Effector memory CD4-positive, alpha-beta T cell (primary cell): ENCODE data around the gene PLS1.
A peak's percentile ranks its signal among the peaks of the same experiment; 100 is the strongest.
"Not testable (repeated sequence)": the region's sequence is repeated elsewhere in the genome, so short reads cannot be mapped to it uniquely, and the experiment has no call there.

Source experiments
- DNase-seq, 3 donors: peaks; one replicate each; pipeline ENCODE4 v3.0.0-alpha.2; 2020
- H3K27ac ChIP-seq: 2 replicates; pipeline ENCODE4 v1.7.0; 2013; ENCODE audit warnings: mild to moderate bottlenecking, low read length, moderate library complexity; ENCODE audit not compliant: insufficient read depth, poor library complexity, severe bottlenecking
- H3K27me3 ChIP-seq: replicated peaks from 2 replicates; pipeline ENCODE4 v1.7.0; 2013; ENCODE audit warnings: mild to moderate bottlenecking, low read length; ENCODE audit not compliant: insufficient read depth, control insufficient read depth, poor library complexity, severe bottlenecking
- H3K36me3 ChIP-seq: 2 replicates; pipeline ENCODE4 v1.7.0; 2013; ENCODE audit warnings: mild to moderate bottlenecking, low read length, moderate library complexity; ENCODE audit not compliant: control insufficient read depth, insufficient read depth
- H3K4me1 ChIP-seq: 2 replicates; pipeline ENCODE4 v1.7.0; 2013; ENCODE audit warnings: low read length, mild to moderate bottlenecking; ENCODE audit not compliant: control insufficient read depth, insufficient read depth, poor library complexity, severe bottlenecking
- H3K4me3 ChIP-seq: 2 replicates; pipeline ENCODE4 v1.7.0; 2013; ENCODE audit warnings: low read length, low read depth, mild to moderate bottlenecking; ENCODE audit not compliant: insufficient read depth, poor library complexity, severe bottlenecking
- H3K9me3 ChIP-seq: 2 replicates; pipeline ENCODE4 v1.7.0; 2013; ENCODE audit warnings: mild to moderate bottlenecking, low read length, moderate library complexity; ENCODE audit not compliant: control insufficient read depth

The PLS1 gene

DNA sequence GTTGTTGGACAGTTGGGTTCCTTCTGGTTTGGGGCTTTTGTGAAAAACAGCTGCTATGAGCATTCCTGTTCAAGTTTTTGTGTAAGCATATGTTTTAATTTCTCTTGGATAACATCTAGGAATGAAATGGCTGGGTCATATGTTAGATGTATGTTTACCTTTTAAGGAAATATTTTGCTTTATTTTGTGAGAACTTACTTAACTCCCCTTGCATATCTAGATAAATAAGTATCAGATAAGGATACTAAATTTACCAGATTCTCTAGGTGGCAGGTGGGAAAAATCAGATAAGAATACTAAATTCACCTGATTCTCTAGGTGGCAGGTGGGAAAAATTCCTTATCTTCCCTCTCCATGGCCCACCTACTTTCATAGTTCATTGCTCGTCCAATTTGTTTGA, 1.1 kb upstream of the PLS1 start:
- Histone ChIP-seq H3K27ac (no peak overlapping the region), H3K4me3 (peak overlapping the region; percentile 88), H3K4me1 (peaks cover 6% of the 10 kb centered on the region), H3K36me3 (no peaks in the 10 kb centered on the region), H3K27me3 (no peaks in the 10 kb centered on the region), H3K9me3 (no peaks in the 10 kb centered on the region)
- DNase-seq = no peak

DNA sequence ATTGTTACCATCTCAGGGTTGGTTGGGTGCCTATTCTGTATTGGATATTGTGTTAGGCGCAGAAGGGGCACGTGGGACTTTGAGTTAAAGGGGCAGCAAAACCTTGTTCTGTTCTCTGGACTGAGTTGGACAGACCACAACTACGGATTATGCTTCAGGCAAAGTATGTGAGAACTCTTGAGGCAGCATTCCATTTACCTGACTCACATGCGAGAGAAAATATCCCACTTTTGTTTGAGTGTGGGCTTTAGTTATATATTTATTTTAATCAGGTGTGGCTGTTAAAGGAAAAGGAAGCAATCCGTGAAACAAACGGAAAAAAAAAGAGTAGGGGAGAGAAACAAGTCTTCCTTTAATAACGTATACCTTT, 627 bp upstream of the PLS1 start:
- peaks cover 6% of the 10 kb centered on the region for H3K4me1 ChIP-seq

DNA sequence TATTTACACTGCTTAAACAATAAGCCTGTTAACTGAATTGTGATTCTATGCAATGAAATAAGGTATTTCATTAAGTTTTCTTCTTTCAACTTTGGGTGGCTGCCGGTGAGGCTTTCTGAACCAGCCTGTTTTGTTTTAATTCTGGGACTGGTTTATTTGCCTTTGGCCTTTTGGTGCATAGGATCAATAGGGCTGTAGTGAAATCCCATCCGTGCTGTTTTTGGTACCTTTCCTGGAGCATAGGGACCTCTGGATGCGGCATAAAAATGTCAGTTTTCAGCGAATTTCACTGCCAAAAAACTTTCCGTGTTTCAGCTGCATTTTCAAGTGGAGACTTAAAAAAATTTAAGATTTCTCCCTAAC, 514 bp downstream of the PLS1 start:
- peak overlapping the region; percentile 40 for H3K27ac ChIP-seq

More for the DNA sequence above, 627 bp upstream of the PLS1 start:
- Histone ChIP-seq H3K9me3 (no peaks in the 10 kb centered on the region), H3K27me3 (no peaks in the 10 kb centered on the region), H3K36me3 (no peaks in the 10 kb centered on the region), H3K27ac (peak overlapping the region; percentile 40), H3K4me3 (peak overlapping the region; percentile 88)
- DNase-seq = no peak

DNA sequence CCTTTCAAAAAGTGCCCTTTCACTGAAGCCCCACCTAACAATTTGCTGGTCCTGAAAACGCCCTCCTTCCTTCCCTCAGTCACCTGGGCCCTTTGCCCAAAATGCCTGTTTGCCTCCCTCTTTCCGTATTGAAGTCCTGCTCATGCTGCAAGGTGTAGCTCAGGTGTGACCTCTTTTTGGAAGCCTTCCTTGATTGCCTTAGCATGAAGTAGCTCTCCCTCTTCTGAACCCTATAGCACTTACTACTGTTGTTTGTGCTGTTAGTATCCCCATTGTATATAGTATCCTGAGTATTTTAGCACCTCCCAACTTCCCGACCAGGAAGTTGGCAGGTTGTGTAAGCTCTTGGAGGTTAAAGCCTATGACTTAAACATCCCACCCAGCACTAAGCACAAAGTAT, 1.7 kb downstream of the PLS1 start:
- H3K9me3 ChIP-seq = no peaks in the 10 kb centered on the region
- no peak overlapping the region for H3K27ac ChIP-seq
- H3K4me1 ChIP-seq = peaks cover 6% of the 10 kb centered on the region
- H3K4me3 ChIP-seq = no peak overlapping the region
- H3K27me3 ChIP-seq = no peaks in the 10 kb centered on the region
- H3K36me3 ChIP-seq = no peaks in the 10 kb centered on the region
- no peak for DNase-seq

More for the DNA sequence above, 514 bp downstream of the PLS1 start:
- peaks cover 6% of the 10 kb centered on the region for H3K4me1 ChIP-seq
- peak overlapping the region; percentile 88 for H3K4me3 ChIP-seq
- DNase-seq = no peak
- no peaks in the 10 kb centered on the region for H3K9me3 ChIP-seq
- H3K27me3 ChIP-seq = no peaks in the 10 kb centered on the region
- no peaks in the 10 kb centered on the region for H3K36me3 ChIP-seq

DNA sequence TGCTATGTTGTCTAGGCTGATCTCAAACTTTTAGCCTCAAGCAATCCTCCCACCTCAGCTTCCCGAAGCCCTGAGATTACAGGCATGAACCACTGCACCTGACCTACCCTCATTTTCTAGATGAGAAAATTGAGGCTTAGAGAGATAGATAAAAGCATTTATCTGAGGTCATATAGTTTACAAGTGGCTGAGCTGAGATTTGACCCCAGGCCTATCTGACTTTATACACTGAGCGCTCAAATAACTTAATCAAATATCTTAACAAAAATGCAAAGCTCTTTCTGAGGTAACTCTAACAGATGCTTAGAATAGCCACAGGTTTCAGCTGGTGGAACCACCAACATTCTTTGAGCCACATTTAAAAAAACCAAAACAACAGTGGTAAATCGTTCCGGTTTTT, 5.5 kb downstream of the PLS1 start:
- DNase-seq = no peak
- H3K27ac ChIP-seq = no peak overlapping the region
- H3K4me1 ChIP-seq = peaks cover 4% of the 10 kb centered on the region
- no peaks in the 10 kb centered on the region for H3K9me3 ChIP-seq
- H3K4me3 ChIP-seq = no peak overlapping the region
- no peaks in the 10 kb centered on the region for H3K36me3 ChIP-seq
- H3K27me3 ChIP-seq = no peaks in the 10 kb centered on the region

DNA sequence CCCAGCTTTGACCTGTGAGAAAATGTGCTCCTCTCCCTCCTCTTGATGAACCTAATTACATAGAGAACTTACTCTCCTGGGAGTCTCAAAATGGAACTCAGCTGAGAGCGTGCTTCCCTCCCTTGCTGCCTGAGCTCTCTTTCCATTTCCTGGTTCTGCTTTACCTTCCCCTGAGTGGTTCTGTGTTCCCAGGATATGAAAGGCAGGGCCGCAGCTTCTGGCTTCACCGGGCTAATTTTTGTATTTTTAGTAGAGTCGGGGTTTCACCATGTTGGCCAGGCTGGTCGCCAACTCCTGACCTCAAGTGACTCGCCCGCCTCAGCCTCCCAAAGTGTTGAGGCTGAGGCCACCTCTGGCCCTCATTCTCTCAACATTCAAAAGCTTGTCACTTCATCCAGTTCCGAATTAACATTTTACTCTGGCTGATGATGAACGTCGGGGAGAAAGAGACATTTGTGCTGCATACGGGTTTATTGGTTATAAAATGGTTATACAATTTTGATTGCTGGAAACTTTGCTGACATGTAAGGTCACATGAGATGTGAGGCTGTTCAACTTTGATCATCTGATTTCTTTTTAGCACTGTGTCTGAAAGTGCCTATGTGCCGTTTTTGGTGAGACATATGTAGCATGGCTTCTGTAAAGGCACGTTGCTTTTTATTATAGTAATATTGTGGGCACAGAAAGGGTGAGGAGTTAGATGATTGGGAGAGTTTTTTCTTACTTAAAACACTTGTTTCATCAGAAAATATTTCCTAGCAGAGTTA, 6.6 kb downstream of the PLS1 start:
- H3K4me1 ChIP-seq = no peaks in the 10 kb centered on the region
- no peaks in the 10 kb centered on the region for H3K9me3 ChIP-seq
- no peak for DNase-seq
- no peak overlapping the region for H3K4me3 ChIP-seq
- H3K27me3 ChIP-seq = no peaks in the 10 kb centered on the region
- no peaks in the 10 kb centered on the region for H3K36me3 ChIP-seq
- no peak overlapping the region for H3K27ac ChIP-seq

DNA sequence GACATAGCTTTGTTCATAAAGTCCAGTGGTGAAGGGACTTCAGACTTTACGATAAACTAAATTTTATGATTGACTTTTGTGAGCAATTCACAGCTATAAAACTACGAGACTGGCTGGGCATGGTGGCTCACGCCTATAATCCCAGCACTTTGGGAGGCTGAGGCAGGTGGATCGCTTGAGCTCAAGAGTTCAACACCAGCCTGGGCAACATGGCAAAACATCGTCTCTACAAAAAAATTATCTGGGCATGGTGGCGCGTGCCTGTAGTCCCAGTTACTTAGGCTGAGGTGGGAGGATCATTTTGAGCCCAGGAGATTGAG, 7.2 kb downstream of the PLS1 start:
- not testable (repeated sequence) for H3K4me3 ChIP-seq, H3K27ac ChIP-seq, H3K4me1 ChIP-seq, DNase-seq, H3K27me3 ChIP-seq, H3K9me3 ChIP-seq, H3K36me3 ChIP-seq

DNA sequence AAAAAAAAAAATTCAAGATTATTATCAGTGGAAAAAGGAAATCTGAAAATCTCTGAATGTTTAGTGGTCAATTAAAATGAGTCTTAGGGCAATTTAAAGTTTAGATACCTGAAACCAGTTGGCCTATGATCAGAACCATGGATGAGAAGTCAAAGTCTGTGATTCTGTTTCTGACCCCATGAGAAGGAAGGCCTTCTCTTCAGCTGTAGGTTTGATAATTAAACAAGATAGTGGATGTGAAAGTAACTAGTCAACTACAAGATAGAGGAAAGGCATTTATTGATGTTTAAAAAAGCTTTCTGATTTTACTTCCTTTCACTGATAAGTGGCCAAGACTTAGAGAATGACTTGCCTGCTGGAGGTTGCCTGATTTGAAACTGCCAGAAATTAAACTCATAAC, 8.7 kb downstream of the PLS1 start:
- Histone ChIP-seq H3K27ac (no peak overlapping the region), H3K4me3 (no peak overlapping the region), H3K4me1 (no peaks in the 10 kb centered on the region), H3K36me3 (no peaks in the 10 kb centered on the region), H3K27me3 (no peaks in the 10 kb centered on the region), H3K9me3 (no peaks in the 10 kb centered on the region)
- no peak for DNase-seq

DNA sequence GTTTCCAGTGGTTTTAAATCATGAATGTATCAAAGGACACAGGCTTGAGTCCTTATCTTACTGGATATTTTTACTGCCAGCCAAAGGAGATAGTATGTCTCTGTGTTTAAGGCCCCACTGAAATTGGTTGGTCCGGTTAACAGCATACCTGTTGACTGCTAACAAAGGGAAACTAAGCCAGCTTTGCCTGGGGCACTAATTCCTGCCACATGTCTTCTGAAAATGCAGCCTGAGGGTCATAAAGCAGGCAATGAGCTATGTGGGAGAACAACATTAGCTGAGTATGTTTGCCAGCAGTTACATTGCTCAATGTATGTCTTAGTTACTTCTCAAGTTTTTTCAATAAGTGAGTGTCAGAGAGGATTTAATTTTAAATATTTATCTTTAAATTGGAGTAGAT, 12.4 kb downstream of the PLS1 start:
- H3K27me3 ChIP-seq = no peaks in the 10 kb centered on the region
- H3K9me3 ChIP-seq = no peaks in the 10 kb centered on the region
- no peak overlapping the region for H3K4me3 ChIP-seq
- H3K36me3 ChIP-seq = no peaks in the 10 kb centered on the region
- H3K4me1 ChIP-seq = no peaks in the 10 kb centered on the region
- no peak for DNase-seq
- H3K27ac ChIP-seq = no peak overlapping the region

DNA sequence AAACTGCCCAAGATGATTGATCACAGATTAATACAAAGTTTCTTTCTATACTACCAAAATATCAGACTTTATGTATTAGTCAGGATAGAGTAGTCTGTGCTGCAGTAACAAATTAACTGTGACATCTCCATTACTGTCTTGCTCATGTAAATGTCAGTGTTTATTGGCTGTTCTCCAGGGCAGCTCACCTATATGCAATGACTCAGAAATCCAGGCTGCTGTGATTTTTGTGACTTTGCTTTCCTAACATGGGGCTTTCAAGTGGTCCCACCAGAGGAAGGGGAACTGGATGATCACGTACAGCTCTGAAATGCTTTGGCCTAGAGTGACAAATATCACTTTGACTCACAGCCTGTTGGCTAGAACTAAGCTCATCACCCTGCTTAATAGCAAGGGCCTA, 12.9 kb downstream of the PLS1 start:
- H3K36me3 ChIP-seq = no peaks in the 10 kb centered on the region
- H3K9me3 ChIP-seq = no peaks in the 10 kb centered on the region
- H3K4me3 ChIP-seq = no peak overlapping the region
- DNase-seq = no peak
- no peak overlapping the region for H3K27ac ChIP-seq
- no peaks in the 10 kb centered on the region for H3K27me3 ChIP-seq
- H3K4me1 ChIP-seq = no peaks in the 10 kb centered on the region
